ENCODE measurements around the gene APPBP2.

- no peak for TF ChIP-seq RFX5 (IDR thresholded peaks at IDR 0.05)
- TF ChIP-seq POLR2A (IDR thresholded peaks at IDR 0.05; ENCODE audit: low read length) = no peak
- TF ChIP-seq CTCF (IDR thresholded peaks at IDR 0.05) = no peak
- TF ChIP-seq, protein P1, sequence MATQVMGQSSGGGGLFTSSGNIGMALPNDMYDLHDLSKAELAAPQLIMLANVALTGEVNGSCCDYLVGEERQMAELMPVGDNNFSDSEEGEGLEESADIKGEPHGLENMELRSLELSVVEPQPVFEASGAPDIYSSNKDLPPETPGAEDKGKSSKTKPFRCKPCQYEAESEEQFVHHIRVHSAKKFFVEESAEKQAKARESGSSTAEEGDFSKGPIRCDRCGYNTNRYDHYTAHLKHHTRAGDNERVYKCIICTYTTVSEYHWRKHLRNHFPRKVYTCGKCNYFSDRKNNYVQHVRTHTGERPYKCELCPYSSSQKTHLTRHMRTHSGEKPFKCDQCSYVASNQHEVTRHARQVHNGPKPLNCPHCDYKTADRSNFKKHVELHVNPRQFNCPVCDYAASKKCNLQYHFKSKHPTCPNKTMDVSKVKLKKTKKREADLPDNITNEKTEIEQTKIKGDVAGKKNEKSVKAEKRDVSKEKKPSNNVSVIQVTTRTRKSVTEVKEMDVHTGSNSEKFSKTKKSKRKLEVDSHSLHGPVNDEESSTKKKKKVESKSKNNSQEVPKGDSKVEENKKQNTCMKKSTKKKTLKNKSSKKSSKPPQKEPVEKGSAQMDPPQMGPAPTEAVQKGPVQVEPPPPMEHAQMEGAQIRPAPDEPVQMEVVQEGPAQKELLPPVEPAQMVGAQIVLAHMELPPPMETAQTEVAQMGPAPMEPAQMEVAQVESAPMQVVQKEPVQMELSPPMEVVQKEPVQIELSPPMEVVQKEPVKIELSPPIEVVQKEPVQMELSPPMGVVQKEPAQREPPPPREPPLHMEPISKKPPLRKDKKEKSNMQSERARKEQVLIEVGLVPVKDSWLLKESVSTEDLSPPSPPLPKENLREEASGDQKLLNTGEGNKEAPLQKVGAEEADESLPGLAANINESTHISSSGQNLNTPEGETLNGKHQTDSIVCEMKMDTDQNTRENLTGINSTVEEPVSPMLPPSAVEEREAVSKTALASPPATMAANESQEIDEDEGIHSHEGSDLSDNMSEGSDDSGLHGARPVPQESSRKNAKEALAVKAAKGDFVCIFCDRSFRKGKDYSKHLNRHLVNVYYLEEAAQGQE (IDR thresholded peaks at IDR 0.05) = no peak
- no peak for TF ChIP-seq USF2 (IDR thresholded peaks at IDR 0.05)
These were observed 47.4 kb upstream of the APPBP2 start for GRCh38 chr17:60573236-60574051.

Data from A549 (cell line).